ENCODE measurements around the gene NELL1. TPM values are rescaled to one million over a fixed set of nuclear protein-coding genes. Genes with fewer than 3 reads are reported as not detected.

The NELL1 gene
- total and polyA plus RNA-seq, 2 experiments from 2014 or later, result not detected

- Histone ChIP-seq H3K9ac (no peak overlapping the region), H3K4me3 (no peak overlapping the region), H3K36me3 (ENCODE audit: low read depth) (no peaks in the 10 kb centered on the region), H2AFZ (no peak overlapping the region), H3K4me1 (ENCODE audit: insufficient read depth) (no peaks in the 10 kb centered on the region), H4K20me1 (ENCODE audit: insufficient read depth) (no peaks in the 10 kb centered on the region), H3K79me2 (ENCODE audit: insufficient read depth) (no peaks in the 10 kb centered on the region), H3K27ac (no peak overlapping the region), H3K9me3 (ENCODE audit: low read depth) (no peaks in the 10 kb centered on the region), H3K9me2 (ENCODE audit: insufficient read depth) (no peaks in the 10 kb centered on the region), H3K4me2 (ENCODE audit: unreplicated experiment) (no peak overlapping the region), H3K27me3 (replicated peaks; ENCODE audit: insufficient read depth) (no peaks in the 10 kb centered on the region), H3F3A (ENCODE audit: insufficient read depth) (no peaks in the 10 kb centered on the region)
- no peak for TF ChIP-seq EZH2phosphoT487 (IDR thresholded peaks at IDR 0.05; ENCODE audit: insufficient read depth, low read depth)
- TF ChIP-seq EZH2 (IDR thresholded peaks at IDR 0.05; ENCODE audit: insufficient read depth, poor library complexity, severe bottlenecking), result no peak
- DNase-seq, result no peak
- in situ Hi-C loops (cut with MboI), result no loop called here
These were observed 247.9 kb downstream of the NELL1 start for GRCh38 chr11:20917306-20917705.

GRCh38 chr11:20926799-20927540 is 257.6 kb downstream of the NELL1 start:
- H4K20me1 ChIP-seq (ENCODE audit: insufficient read depth), result no peaks in the 10 kb centered on the region
- H3K4me1 ChIP-seq (ENCODE audit: insufficient read depth), result no peaks in the 10 kb centered on the region
- H3K9me3 ChIP-seq (ENCODE audit: low read depth), result no peaks in the 10 kb centered on the region
- DNase-seq, result no peak
- H3K27me3 ChIP-seq (replicated peaks; ENCODE audit: insufficient read depth), result no peaks in the 10 kb centered on the region
- no peaks in the 10 kb centered on the region for H3K9me2 ChIP-seq (ENCODE audit: insufficient read depth)
- WGBS, 2 experiments (ENCODE audit: low coverage in 1 of 2, low lambda C conversion rate in 2 of 2, missing lambda C conversion rate in 2 of 2), result 10 to 15% methylated on average over 4 of the region's 4 CpGs
- TF ChIP-seq EZH2phosphoT487 (IDR thresholded peaks at IDR 0.05; ENCODE audit: insufficient read depth, low read depth) (no peak), EZH2 (IDR thresholded peaks at IDR 0.05; ENCODE audit: insufficient read depth, poor library complexity, severe bottlenecking) (no peak)
- no peaks in the 10 kb centered on the region for H3K79me2 ChIP-seq (ENCODE audit: insufficient read depth)
- in situ Hi-C loops (cut with MboI), result no loop called here
- H3K4me3 ChIP-seq, result no peak overlapping the region
- H2AFZ ChIP-seq, result no peak overlapping the region
- no peaks in the 10 kb centered on the region for H3K36me3 ChIP-seq (ENCODE audit: low read depth)
- H3K4me2 ChIP-seq (ENCODE audit: unreplicated experiment), result no peak overlapping the region
- H3K9ac ChIP-seq, result no peak overlapping the region
- no peaks in the 10 kb centered on the region for H3F3A ChIP-seq (ENCODE audit: insufficient read depth)
- H3K27ac ChIP-seq, result no peak overlapping the region

- Histone ChIP-seq H3K27me3 (replicated peaks; ENCODE audit: insufficient read depth) (no peaks in the 10 kb centered on the region), H3K36me3 (ENCODE audit: low read depth) (no peaks in the 10 kb centered on the region), H3K27ac (no peak overlapping the region), H3K9me2 (ENCODE audit: insufficient read depth) (no peaks in the 10 kb centered on the region), H4K20me1 (ENCODE audit: insufficient read depth) (no peaks in the 10 kb centered on the region), H3K4me2 (ENCODE audit: unreplicated experiment) (no peak overlapping the region), H2AFZ (no peak overlapping the region), H3K4me3 (no peak overlapping the region), H3K4me1 (ENCODE audit: insufficient read depth) (no peaks in the 10 kb centered on the region), H3K79me2 (ENCODE audit: insufficient read depth) (no peaks in the 10 kb centered on the region), H3K9ac (no peak overlapping the region), H3F3A (ENCODE audit: insufficient read depth) (no peaks in the 10 kb centered on the region), H3K9me3 (ENCODE audit: low read depth) (no peaks in the 10 kb centered on the region)
- no peak for TF ChIP-seq EZH2phosphoT487 (IDR thresholded peaks at IDR 0.05; ENCODE audit: insufficient read depth, low read depth)
- no peak for TF ChIP-seq EZH2 (IDR thresholded peaks at IDR 0.05; ENCODE audit: insufficient read depth, poor library complexity, severe bottlenecking)
- in situ Hi-C loops (cut with MboI), result no loop called here
- 25 to 36% methylated on average over 2 to 3 of the region's 3 CpGs for WGBS, 2 experiments (ENCODE audit: low coverage in 1 of 2, low lambda C conversion rate in 2 of 2, missing lambda C conversion rate in 2 of 2)
- DNase-seq, result no peak
These were observed 261.6 kb downstream of the NELL1 start for GRCh38 chr11:20931029-20931428.

GRCh38 chr11:20933086-20933485 is 263.7 kb downstream of the NELL1 start:
- H3K4me2 ChIP-seq (ENCODE audit: unreplicated experiment), result no peak overlapping the region
- WGBS, 2 experiments (ENCODE audit: low coverage in 1 of 2, low lambda C conversion rate in 2 of 2, missing lambda C conversion rate in 2 of 2), result 9 to 18% methylated on average over 3 of the region's 3 CpGs
- H3F3A ChIP-seq (ENCODE audit: insufficient read depth), result no peaks in the 10 kb centered on the region
- no peak for TF ChIP-seq EZH2 (IDR thresholded peaks at IDR 0.05; ENCODE audit: insufficient read depth, poor library complexity, severe bottlenecking)
- TF ChIP-seq EZH2phosphoT487 (IDR thresholded peaks at IDR 0.05; ENCODE audit: insufficient read depth, low read depth), result no peak
- no peaks in the 10 kb centered on the region for H3K4me1 ChIP-seq (ENCODE audit: insufficient read depth)
- no peaks in the 10 kb centered on the region for H3K9me3 ChIP-seq (ENCODE audit: low read depth)
- H3K36me3 ChIP-seq (ENCODE audit: low read depth), result no peaks in the 10 kb centered on the region
- no peak overlapping the region for H3K27ac ChIP-seq
- in situ Hi-C loops (cut with MboI), result no loop called here
- no peak overlapping the region for H3K9ac ChIP-seq
- no peaks in the 10 kb centered on the region for H3K79me2 ChIP-seq (ENCODE audit: insufficient read depth)
- H3K9me2 ChIP-seq (ENCODE audit: insufficient read depth), result no peaks in the 10 kb centered on the region
- H4K20me1 ChIP-seq (ENCODE audit: insufficient read depth), result no peaks in the 10 kb centered on the region
- DNase-seq, result no peak
- H2AFZ ChIP-seq, result no peak overlapping the region
- H3K27me3 ChIP-seq (replicated peaks; ENCODE audit: insufficient read depth), result no peaks in the 10 kb centered on the region
- H3K4me3 ChIP-seq, result no peak overlapping the region
